H9 (cell line): ENCODE data around the gene ATP6V1B1. TPM values are rescaled to one million over a fixed set of nuclear protein-coding genes. Genes with fewer than 3 reads are reported as not detected.

Experiments used
- DNase-seq: peaks from one replicate; pipeline ENCODE4 v3.0.0-alpha.2; 2017
- H2AFZ ChIP-seq: one replicate; pipeline ENCODE4 v1.6.1; 2013; ENCODE audit warnings: mild to moderate bottlenecking, low read length, control low read depth, moderate library complexity
- H2AK5ac ChIP-seq: 2 replicates; pipeline ENCODE4 v1.6.1; 2013; ENCODE audit warnings: low read length, control low read depth, mixed read lengths; ENCODE audit not compliant: insufficient read length
- H2BK120ac ChIP-seq: one replicate; pipeline ENCODE4 v1.6.1; 2013; ENCODE audit warnings: low read depth, mild to moderate bottlenecking, low read length, control low read depth, inconsistent platforms; ENCODE audit not compliant: poor library complexity, severe bottlenecking
- H2BK12ac ChIP-seq: 2 replicates; pipeline ENCODE4 v1.6.1; 2013; ENCODE audit warnings: low read length, control low read depth, mixed read lengths, low read depth; ENCODE audit not compliant: insufficient read length
- H2BK15ac ChIP-seq: 2 replicates; pipeline ENCODE4 v1.6.1; 2013; ENCODE audit warnings: low read depth, low read length, control low read depth
- H2BK20ac ChIP-seq: one replicate; pipeline ENCODE4 v1.6.1; 2013; ENCODE audit warnings: low read depth, mild to moderate bottlenecking, low read length, control low read depth, inconsistent platforms; ENCODE audit not compliant: poor library complexity, severe bottlenecking
- H2BK5ac ChIP-seq: 2 replicates; pipeline ENCODE4 v1.6.1; 2013; ENCODE audit warnings: low read length, control low read depth, mixed read lengths; ENCODE audit not compliant: insufficient read length
- H3K14ac ChIP-seq: 2 replicates; pipeline ENCODE4 v1.6.1; 2013; ENCODE audit warnings: low read length, control low read depth; ENCODE audit not compliant: insufficient read depth
- H3K18ac ChIP-seq: 2 replicates; pipeline ENCODE4 v1.6.1; 2013; ENCODE audit warnings: low read depth, mild to moderate bottlenecking, mixed read lengths, low read length, control low read depth; ENCODE audit not compliant: insufficient read length
- H3K23ac ChIP-seq: 2 replicates; pipeline ENCODE4 v1.6.1; 2013; ENCODE audit warnings: low read length, control low read depth, mixed read lengths, low read depth; ENCODE audit not compliant: insufficient read length
- H3K23me2 ChIP-seq: 2 replicates; pipeline ENCODE4 v1.6.1; 2013; ENCODE audit warnings: low read depth, mild to moderate bottlenecking, mixed read lengths, low read length, control low read depth; ENCODE audit not compliant: insufficient read length, poor library complexity, severe bottlenecking
- H3K27ac ChIP-seq: 2 replicates; pipeline ENCODE4 v1.5.1; 2013; ENCODE audit warnings: low read length, control low read depth, mixed read lengths, low read depth; ENCODE audit not compliant: insufficient read length
- H3K27me3 ChIP-seq: 2 replicates; pipeline ENCODE4 v1.6.1; 2013; ENCODE audit warnings: low read length, control low read depth, inconsistent platforms; ENCODE audit not compliant: insufficient read depth
- H3K4ac ChIP-seq: 2 replicates; pipeline ENCODE4 v1.6.1; 2013; ENCODE audit warnings: low read depth, mild to moderate bottlenecking, control low read depth, inconsistent platforms, low read length, moderate library complexity
- H3K4me1 ChIP-seq: 2 replicates; pipeline ENCODE4 v1.6.1; 2013; ENCODE audit warnings: low read length, control low read depth, inconsistent platforms; ENCODE audit not compliant: insufficient read depth
- H3K4me2 ChIP-seq: 2 replicates; pipeline ENCODE4 v1.6.1; 2013; ENCODE audit warnings: low read length, control low read depth, mixed read lengths; ENCODE audit not compliant: insufficient read length, insufficient read depth
- H3K56ac ChIP-seq: 2 replicates; pipeline ENCODE4 v1.6.1; 2013; ENCODE audit warnings: low read depth, mild to moderate bottlenecking, mixed read lengths, low read length, control low read depth; ENCODE audit not compliant: insufficient read length
- H3K79me1 ChIP-seq: 2 replicates; pipeline ENCODE4 v1.6.1; 2013; ENCODE audit warnings: low read depth, mild to moderate bottlenecking, moderate library complexity, low read length, control low read depth, inconsistent platforms; ENCODE audit not compliant: insufficient read depth, poor library complexity, severe bottlenecking
- H3K79me2 ChIP-seq: 2 replicates; pipeline ENCODE4 v1.6.1; 2013; ENCODE audit warnings: low read length, control low read depth, inconsistent platforms; ENCODE audit not compliant: insufficient read depth
- H3K9ac ChIP-seq: 2 replicates; pipeline ENCODE4 v1.6.1; 2013; ENCODE audit warnings: low read length, control low read depth, mixed read lengths; ENCODE audit not compliant: insufficient read length; ENCODE audit errors: extremely low read depth
- H3K9me3 ChIP-seq: one replicate; pipeline ENCODE4 v1.6.1; 2013; ENCODE audit warnings: low read depth, low read length, inconsistent platforms; ENCODE audit not compliant: control insufficient read depth
- H3T11ph ChIP-seq: one replicate; pipeline ENCODE4 v1.6.1; 2013; ENCODE audit warnings: mild to moderate bottlenecking, low read length, control low read depth, inconsistent platforms
- H4K20me1 ChIP-seq: one replicate; pipeline ENCODE4 v1.6.1; 2013; ENCODE audit not compliant: control insufficient read depth, insufficient read length, insufficient read depth
- H4K5ac ChIP-seq: 2 replicates; pipeline ENCODE4 v1.6.1; 2013; ENCODE audit warnings: low read depth, mild to moderate bottlenecking, mixed read lengths, low read length, control low read depth; ENCODE audit not compliant: insufficient read length
- H4K8ac ChIP-seq: replicated peaks from 2 replicates; pipeline ENCODE4 v1.6.1; 2013; ENCODE audit warnings: low read length, control low read depth, mixed read lengths, low read depth; ENCODE audit not compliant: insufficient read length
- H4K91ac ChIP-seq: 2 replicates; pipeline ENCODE4 v1.6.1; 2013; ENCODE audit warnings: low read depth, mild to moderate bottlenecking, moderate library complexity, mixed read lengths, low read length, control low read depth; ENCODE audit not compliant: insufficient read length
- H3K27ac Mint-ChIP-seq, 3 experiments: 2 replicates in 2 of 3; 3 replicates in 1 of 3; pipeline ENCODE4 v1.8.0; 2020 to 2021; ENCODE audit warnings: mixed read lengths in 3 of 3, mild to moderate bottlenecking in 1 of 3, moderate library complexity in 1 of 3
- H3K27me3 Mint-ChIP-seq: 2 replicates; pipeline ENCODE4 v1.8.0; 2021; ENCODE audit warnings: low read depth, mild to moderate bottlenecking, moderate library complexity, mixed read lengths
- H3K36me3 Mint-ChIP-seq, 3 experiments: 2 replicates in 2 of 3; 3 replicates in 1 of 3; pipeline ENCODE4 v1.8.0; 2020 to 2021; ENCODE audit warnings: low read depth in 3 of 3, mixed read lengths in 3 of 3; ENCODE audit not compliant: insufficient read depth in 1 of 3
- H3K4me1 Mint-ChIP-seq, 2 experiments: 2 replicates each; pipeline ENCODE4 v1.8.0; 2020; ENCODE audit warnings: mixed read lengths in 2 of 2
- H3K4me3 Mint-ChIP-seq, 2 experiments: 2 replicates in 1 of 2; 3 replicates in 1 of 2; pipeline ENCODE4 v1.8.0; 2020 to 2021; ENCODE audit warnings: mild to moderate bottlenecking in 2 of 2, mixed read lengths in 2 of 2, moderate library complexity in 1 of 2
- H3K9me3 Mint-ChIP-seq, 2 experiments: 2 replicates in 1 of 2; 3 replicates in 1 of 2; pipeline ENCODE4 v1.8.0; 2020; ENCODE audit warnings: mild to moderate bottlenecking in 2 of 2, mixed read lengths in 2 of 2, moderate library complexity in 1 of 2
- CTCF ChIP-seq: fragments of 200-600 bp; sonication (generic); conservative IDR thresholded peaks from 3 replicates; pipeline ENCODE4 v1.8.0; 2021; ENCODE audit warnings: antibody characterized with exemption, mild to moderate bottlenecking
- WGBS: extraction: QIAGEN DNeasy Blood & Tissue Kit; methylation state at CpG from one replicate; pipeline ENCODE4 v1.1.7; 2013; ENCODE audit warnings: missing lambda C conversion rate, low lambda C conversion rate, mixed read lengths; ENCODE audit not compliant: insufficient read length; ENCODE audit errors: extremely low coverage; 5-methylcytosine and 5-hydroxymethylcytosine counted together
- total RNA-seq: library from RNA; stranded (reverse); gene quantifications from 2 replicates; pipeline ENCODE4 v1.2.1, GENCODE V29; 2021

ATP6V1B1 gene
- total RNA-seq, 1 experiment from 2014 or later, result not detected

GRCh38 chr2:70895998-70896764 is 39.5 kb upstream of the ATP6V1B1 start:
- Histone ChIP-seq H3K23me2 (peaks cover 3% of the 10 kb centered on the region), H2BK12ac (no peak overlapping the region), H2BK5ac (no peak overlapping the region), H3K4me1 (0 out of 2 replicates have a peak, but pooled peaks cover 4% of the 10 kb centered on the region), H2BK20ac (no peak overlapping the region), H3K9ac (no peak overlapping the region), H2AK5ac (no peak overlapping the region), H3K4ac (no peak overlapping the region), H4K20me1 (no peaks in the 10 kb centered on the region), H3T11ph (no peak overlapping the region), H3K79me1 (no peaks in the 10 kb centered on the region), H4K8ac (no peak overlapping the region), H4K5ac (no peak overlapping the region), H3K4me2 (no peak overlapping the region), H3K14ac (no peak overlapping the region), H3K79me2 (no peaks in the 10 kb centered on the region), H3K9me3 (no peaks in the 10 kb centered on the region), H2BK15ac (no peak overlapping the region), H3K18ac (no peak overlapping the region), H2BK120ac (no peak overlapping the region), H3K27ac (no peak overlapping the region), H3K23ac (no peak overlapping the region), H3K56ac (no peak overlapping the region), H2AFZ (no peak overlapping the region), H3K27me3 (peaks cover 96% of the 10 kb centered on the region), H4K91ac (no peak overlapping the region)
- no peaks in the 10 kb centered on the region; a peak in 1 of 7 replicates for H3K36me3 Mint-ChIP-seq
- no peak for TF ChIP-seq CTCF
- no CpG with 5 or more reads among the region's 25 CpGs for WGBS
- peaks cover 2 to 6% of the 10 kb centered on the region in 2 experiments; a peak in 4 of 5 replicates for H3K9me3 Mint-ChIP-seq
- no peak overlapping the region for H3K27ac Mint-ChIP-seq
- H3K4me1 Mint-ChIP-seq, result peaks cover 14 to 45% of the 10 kb centered on the region in 2 experiments
- H3K4me3 Mint-ChIP-seq, result peak overlapping the region in 1 of 2 experiments; percentile 46; a peak in 2 of 5 replicates
- DNase-seq, result no peak
- peaks cover 100% of the 10 kb centered on the region for H3K27me3 Mint-ChIP-seq
